H1 (cell line): ENCODE data around the gene LRIG2. TPM values are rescaled to one million over a fixed set of nuclear protein-coding genes. Genes with fewer than 3 reads are reported as not detected.

Source experiments
- CBX5 ChIP-seq: fragments of 300-800, 300-1000 bp; sonication (generic); IDR thresholded peaks from 2 replicates; pipeline ENCODE4 v1.7.1; 2016; ENCODE audit warnings: antibody characterized with exemption, low read length, low read depth
- CHD2 ChIP-seq: IDR thresholded peaks from 2 replicates; pipeline ENCODE4 v1.6.1; 2012; ENCODE audit warnings: low read length, improper control_type of control experiment
- HDAC2 ChIP-seq, 2 experiments: fragments of 300-600 bp in 1 of 2; sonication (generic) in 1 of 2; IDR thresholded peaks; 2 replicates each; pipeline ENCODE4 v1.6.1; 2011 to 2012; ENCODE audit warnings: low read depth in 2 of 2, low read length in 2 of 2, mild to moderate bottlenecking in 2 of 2, moderate library complexity in 2 of 2, borderline replicate concordance in 1 of 2, inconsistent platforms in 1 of 2
- JUN ChIP-seq: IDR thresholded peaks from 2 replicates; pipeline ENCODE4 v1.6.1; 2011; ENCODE audit warnings: low read depth, mild to moderate bottlenecking, improper control_type of control experiment, low read length
- RBBP5 ChIP-seq: IDR thresholded peaks from 2 replicates; pipeline ENCODE4 v1.7.1; 2012; ENCODE audit warnings: low read depth, mild to moderate bottlenecking, inconsistent platforms, low read length, moderate library complexity, borderline replicate concordance
- TAF1 ChIP-seq: IDR thresholded peaks from 2 replicates; pipeline ENCODE4 v1.6.1; 2011; ENCODE audit warnings: mild to moderate bottlenecking, low read depth, low read length
- polyA plus RNA-seq, 7 experiments: library from polyadenylated mRNA; depleted of rRNA in 3 of 7; stranded (reverse) in 5 of 7; unstranded in 2 of 7; fragments of >200 nt in 5 of 7; fragments of 200-250 nt in 2 of 7; gene quantifications; 1 replicate in 5 of 7; 2 replicates in 1 of 7; 4 replicates in 1 of 7; pipeline versions ENCODE4 v1.2.1 to v1.2.3, GENCODE V29; 2011 to 2013; ENCODE audit warnings: missing spikeins in 2 of 7, mixed read lengths in 2 of 7
- total RNA-seq: library from RNA; stranded (reverse); fragmentation: NEBNext Ultra II Directional; extraction: Animal tissue kit (Norgen Biotek cat#: 25700); gene quantifications from 2 replicates; pipeline ENCODE4 v1.2.1, GENCODE V29; 2021

Gene LRIG2
- total and polyA plus RNA-seq, 2 of the 8 experiments (the other 6 are each of a cell fraction or from before 2014, with no cell fraction given): 16.2 to 20.9 TPM

DNA sequence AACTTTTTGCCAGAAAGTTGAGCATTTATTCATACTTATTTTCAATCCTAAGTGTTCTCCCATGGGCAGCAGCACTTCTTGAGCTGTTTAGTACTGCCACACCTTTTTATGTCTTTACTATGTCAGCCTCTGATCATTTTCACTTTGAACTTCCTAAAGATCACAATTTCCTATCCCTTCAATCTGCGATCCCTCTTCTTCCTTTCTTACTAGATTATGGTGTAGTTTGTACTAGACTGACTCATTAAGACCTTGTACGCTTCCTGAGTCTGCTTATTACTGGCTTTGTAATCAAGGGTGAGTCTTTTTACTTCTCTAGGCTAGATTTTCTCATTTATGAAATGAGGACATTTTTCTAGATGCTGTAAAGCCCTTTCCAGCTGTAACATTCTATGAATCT is 55.1 kb downstream of the LRIG2 start (continued):
- no peak for TF ChIP-seq CBX5
- no peak for TF ChIP-seq TAF1
- no peak for TF ChIP-seq RBBP5
- no peak for TF ChIP-seq JUN
- TF ChIP-seq CHD2: no peak
- TF ChIP-seq HDAC2 (IDR thresholded peaks at IDR 0.05; ENCODE audit: borderline replicate concordance in 1 of 2, low read depth in 2 of 2, low read length in 2 of 2): no peak
